ENCODE results near the gene HNF1A.

HNF1A gene

GRCh38 chr12:120960657-120961056, 17.7 kb upstream of the HNF1A start:
- no peak for DNase-seq

- no peak for DNase-seq
These were observed 16.5 kb upstream of the HNF1A start for GRCh38 chr12:120961604-120962531.

GRCh38 chr12:120962532-120963020, 15.8 kb upstream of the HNF1A start:
- no peak for DNase-seq

- no peak for DNase-seq
These were observed 14.0 kb upstream of the HNF1A start for GRCh38 chr12:120964298-120964697.

DNA sequence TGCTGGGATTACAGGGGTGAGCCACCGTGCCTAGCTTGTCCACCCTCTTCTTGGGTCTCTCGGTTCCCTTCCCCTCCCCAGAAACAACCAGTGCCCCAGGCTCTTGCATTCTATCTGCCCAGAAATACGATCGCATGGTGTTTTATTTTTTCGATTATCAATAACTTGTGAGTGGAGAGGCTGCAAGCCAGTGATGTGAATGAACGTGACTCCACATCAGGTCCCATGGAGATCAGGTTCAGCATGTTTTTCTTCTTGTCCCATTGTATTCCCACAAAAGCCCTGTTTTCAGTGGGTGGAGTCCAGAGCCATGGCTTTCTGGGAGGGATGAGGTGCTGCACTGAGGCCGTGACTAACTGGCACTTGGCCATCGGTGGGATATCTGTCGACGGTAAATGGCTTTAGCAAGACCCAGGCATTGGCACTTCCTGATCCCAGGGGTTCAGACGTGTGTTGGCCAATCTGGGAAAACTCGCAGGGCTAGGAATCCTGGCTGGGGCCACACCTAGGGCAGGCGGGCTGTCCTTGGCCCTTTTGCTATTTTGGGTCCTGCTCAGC, 12.7 kb upstream of the HNF1A start:
- DNase-seq, result no peak

GRCh38 chr12:120970310-120970709, 8.0 kb upstream of the HNF1A start:
- no peak for DNase-seq

- peak; percentile 9 for DNase-seq
These were observed 6.8 kb upstream of the HNF1A start for GRCh38 chr12:120971299-120972180.

- no peak for DNase-seq
These were observed 5.3 kb upstream of the HNF1A start for GRCh38 chr12:120972870-120973543.

- DNase-seq, result no peak
These were observed 630 bp upstream of the HNF1A start for GRCh38 chr12:120977531-120978295.

DNA sequence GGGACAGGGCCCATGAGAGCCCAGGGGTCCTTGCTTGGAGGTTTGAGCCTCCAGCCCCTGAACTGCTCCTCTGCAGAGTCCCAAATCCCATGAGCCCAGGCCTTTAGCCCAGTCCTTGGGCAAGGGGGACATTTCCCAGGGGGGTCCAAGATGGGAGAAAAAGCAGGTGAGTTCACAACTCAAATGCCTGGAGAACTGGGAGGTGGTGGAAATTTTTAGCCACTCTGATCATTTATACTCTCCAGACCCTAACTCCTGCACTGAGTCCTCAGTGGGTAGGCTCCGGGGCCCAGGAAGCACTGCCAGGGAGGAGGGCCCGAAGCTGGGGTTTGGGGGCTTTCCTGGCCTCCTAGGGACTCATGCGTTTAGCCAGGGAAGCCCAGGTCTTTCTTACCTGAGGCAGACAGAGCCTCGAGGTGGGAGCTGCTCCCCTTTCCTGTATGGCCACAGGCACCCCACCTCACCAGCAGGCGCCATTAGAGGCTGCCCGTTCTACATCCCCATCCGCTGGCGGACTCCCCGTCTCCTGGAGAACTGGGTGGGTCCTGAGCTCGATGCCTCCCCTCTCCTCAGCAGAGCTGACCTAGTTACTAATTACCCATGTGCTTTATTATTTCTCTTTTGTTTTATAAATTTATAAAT, 998 bp downstream of the HNF1A start:
- DNase-seq, result no peak

- no peak for DNase-seq
These were observed 1.7 kb downstream of the HNF1A start for GRCh38 chr12:120979862-120980696.

GRCh38 chr12:120980800-120981368, 2.5 kb downstream of the HNF1A start:
- DNase-seq, result no peak

GRCh38 chr12:120981407-120981941, 3.1 kb downstream of the HNF1A start:
- DNase-seq, result no peak

DNA sequence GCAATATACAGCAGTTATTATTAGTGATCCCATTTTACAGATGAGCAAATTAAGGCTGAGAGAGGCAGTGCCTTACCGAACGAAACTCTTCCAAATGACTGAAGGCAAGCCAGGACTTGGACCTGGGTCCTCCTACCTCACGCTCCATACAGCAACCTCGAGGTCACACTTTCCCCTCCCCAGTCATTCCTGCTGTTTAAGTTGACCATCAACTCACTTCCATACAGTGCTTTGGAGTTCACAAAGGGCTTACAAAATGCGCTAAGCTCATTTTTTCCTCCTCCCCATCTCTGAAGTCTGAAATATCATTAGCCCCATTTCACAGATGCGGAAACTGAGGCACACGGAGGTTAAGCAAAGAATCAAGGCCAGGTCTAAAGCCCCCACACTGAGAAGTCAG, 4.3 kb downstream of the HNF1A start:
- DNase-seq, result no peak

- no peak for DNase-seq
These were observed 5.4 kb downstream of the HNF1A start for GRCh38 chr12:120983759-120984158.

GRCh38 chr12:120984351-120984898, 6.1 kb downstream of the HNF1A start:
- no peak for DNase-seq

GRCh38 chr12:120988234-120988633, 9.9 kb downstream of the HNF1A start:
- no peak for DNase-seq

DNA sequence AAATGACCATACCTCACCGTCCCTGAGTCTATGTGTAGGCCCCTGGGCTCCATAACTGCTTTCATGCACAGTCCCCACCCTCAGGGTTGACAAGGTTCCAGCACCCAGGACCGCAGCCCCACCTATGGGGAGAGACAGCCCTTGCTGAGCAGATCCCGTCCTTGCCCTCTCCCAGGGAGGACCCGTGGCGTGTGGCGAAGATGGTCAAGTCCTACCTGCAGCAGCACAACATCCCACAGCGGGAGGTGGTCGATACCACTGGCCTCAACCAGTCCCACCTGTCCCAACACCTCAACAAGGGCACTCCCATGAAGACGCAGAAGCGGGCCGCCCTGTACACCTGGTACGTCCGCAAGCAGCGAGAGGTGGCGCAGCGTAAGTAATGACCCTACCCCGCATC, 10.3 kb downstream of the HNF1A start:
- DNase-seq, result no peak

- no peak for DNase-seq
These were observed 11.3 kb downstream of the HNF1A start for GRCh38 chr12:120989687-120990086.

All from NCI-H1436 treated with DMSO at 0.1 percent for 48 hours (cell line).